ENCODE results near the gene RNF166. TPM values are rescaled to one million over a fixed set of nuclear protein-coding genes. Genes with fewer than 3 reads are reported as not detected.

RNF166 gene
- total RNA-seq, 2 experiments from 2014 or later, result 334 to 355 TPM

GRCh38 chr16:88726408-88726749, 20.2 kb upstream of the RNF166 start:
- H3K27me3 Mint-ChIP-seq, result no peaks in the 10 kb centered on the region
- no peaks in the 10 kb centered on the region for H3K4me1 ChIP-seq (ENCODE audit: insufficient read depth, low read length)
- H3K4me1 Mint-ChIP-seq (ENCODE audit: low read depth), result no peaks in the 10 kb centered on the region
- no peak overlapping the region for H3K27ac ChIP-seq (ENCODE audit: low read depth in 1 of 2, low read length in 2 of 2)
- H3K36me3 ChIP-seq (ENCODE audit: insufficient read depth, low read length), result peaks cover 78% of the 10 kb centered on the region
- DNase-seq (no peak), ATAC-seq (ENCODE audit: poor library complexity) (no peak)
- no peak overlapping the region for H3K27ac Mint-ChIP-seq
- peaks cover 12% of the 10 kb centered on the region for H3K36me3 Mint-ChIP-seq (ENCODE audit: low read depth)
- POLR2A ChIA-PET, result no interaction called here
- no peak for TF ChIP-seq CTCF (IDR thresholded peaks at IDR 0.05)
- CTCF ChIA-PET, result no interaction called here
- no peaks in the 10 kb centered on the region for H3K9me3 ChIP-seq (ENCODE audit: control insufficient read depth in 1 of 2, insufficient read depth in 1 of 2, low read length in 2 of 2)
- H3K4me3 ChIP-seq (ENCODE audit: low read length), result no peak overlapping the region
- H3K9me3 Mint-ChIP-seq, result no peaks in the 10 kb centered on the region
- intact Hi-C loops (cut with DNase I, micrococcal nuclease), result no loop called here
- H3K27me3 ChIP-seq (ENCODE audit: control insufficient read depth in 1 of 2, insufficient read depth in 2 of 2, low read length in 2 of 2), result no peaks in the 10 kb centered on the region
- H3K4me3 Mint-ChIP-seq, result no peak overlapping the region

- Mint-ChIP-seq H3K4me1 (ENCODE audit: low read depth) (no peaks in the 10 kb centered on the region), H3K27me3 (no peaks in the 10 kb centered on the region), H3K27ac (no peak overlapping the region), H3K4me3 (no peak overlapping the region), H3K36me3 (ENCODE audit: low read depth) (peaks cover 7% of the 10 kb centered on the region), H3K9me3 (no peaks in the 10 kb centered on the region)
- intact Hi-C loops (cut with DNase I, micrococcal nuclease), result no loop called here
- H3K4me3 ChIP-seq (ENCODE audit: low read length), result no peak overlapping the region
- no peak for ATAC-seq (ENCODE audit: poor library complexity)
- no peak overlapping the region for H3K27ac ChIP-seq (ENCODE audit: low read depth in 1 of 2, low read length in 2 of 2)
- ChIA-PET CTCF (no interaction called here), POLR2A (no interaction called here)
- DNase-seq, result no peak
- no peaks in the 10 kb centered on the region for H3K27me3 ChIP-seq (ENCODE audit: control insufficient read depth in 1 of 2, insufficient read depth in 2 of 2, low read length in 2 of 2)
- H3K9me3 ChIP-seq (ENCODE audit: control insufficient read depth in 1 of 2, insufficient read depth in 1 of 2, low read length in 2 of 2), result no peaks in the 10 kb centered on the region
- no peaks in the 10 kb centered on the region for H3K4me1 ChIP-seq (ENCODE audit: insufficient read depth, low read length)
- H3K36me3 ChIP-seq (ENCODE audit: insufficient read depth, low read length), result peaks cover 78% of the 10 kb centered on the region
- no peak for TF ChIP-seq CTCF (IDR thresholded peaks at IDR 0.05)
These were observed 19.6 kb upstream of the RNF166 start for GRCh38 chr16:88725609-88726407.

- no peaks in the 10 kb centered on the region for H3K9me3 ChIP-seq (ENCODE audit: control insufficient read depth in 1 of 2, insufficient read depth in 1 of 2, low read length in 2 of 2)
- H3K4me1 ChIP-seq (ENCODE audit: insufficient read depth, low read length), result no peaks in the 10 kb centered on the region
- H3K36me3 ChIP-seq (ENCODE audit: insufficient read depth, low read length), result peaks cover 80% of the 10 kb centered on the region
- no peak for TF ChIP-seq CTCF (IDR thresholded peaks at IDR 0.05)
- no peaks in the 10 kb centered on the region for H3K27me3 ChIP-seq (ENCODE audit: control insufficient read depth in 1 of 2, insufficient read depth in 2 of 2, low read length in 2 of 2)
- H3K9me3 Mint-ChIP-seq, result no peaks in the 10 kb centered on the region
- no peak overlapping the region for H3K4me3 ChIP-seq (ENCODE audit: low read length)
- H3K27ac Mint-ChIP-seq, result no peak overlapping the region
- DNase-seq, result no peak
- H3K36me3 Mint-ChIP-seq (ENCODE audit: low read depth), result peaks cover 11% of the 10 kb centered on the region
- H3K4me1 Mint-ChIP-seq (ENCODE audit: low read depth), result no peaks in the 10 kb centered on the region
- ATAC-seq (ENCODE audit: poor library complexity), result no peak
- CTCF ChIA-PET, result no interaction called here
- POLR2A ChIA-PET, result no interaction called here
- no peaks in the 10 kb centered on the region for H3K27me3 Mint-ChIP-seq
- intact Hi-C loops (cut with DNase I, micrococcal nuclease), result no loop called here
- H3K27ac ChIP-seq (ENCODE audit: low read depth in 1 of 2, low read length in 2 of 2), result no peak overlapping the region
- H3K4me3 Mint-ChIP-seq, result no peak overlapping the region
These were observed 18.8 kb upstream of the RNF166 start for GRCh38 chr16:88724855-88725555.

Measured in CD4-positive, alpha-beta T cell (primary cell).